Measurements from ENCODE around the gene WIF1. TPM values are rescaled to one million over a fixed set of nuclear protein-coding genes. Genes with fewer than 3 reads are reported as not detected.

Gene WIF1
- total RNA-seq, 1 donor, result not detected

DNA sequence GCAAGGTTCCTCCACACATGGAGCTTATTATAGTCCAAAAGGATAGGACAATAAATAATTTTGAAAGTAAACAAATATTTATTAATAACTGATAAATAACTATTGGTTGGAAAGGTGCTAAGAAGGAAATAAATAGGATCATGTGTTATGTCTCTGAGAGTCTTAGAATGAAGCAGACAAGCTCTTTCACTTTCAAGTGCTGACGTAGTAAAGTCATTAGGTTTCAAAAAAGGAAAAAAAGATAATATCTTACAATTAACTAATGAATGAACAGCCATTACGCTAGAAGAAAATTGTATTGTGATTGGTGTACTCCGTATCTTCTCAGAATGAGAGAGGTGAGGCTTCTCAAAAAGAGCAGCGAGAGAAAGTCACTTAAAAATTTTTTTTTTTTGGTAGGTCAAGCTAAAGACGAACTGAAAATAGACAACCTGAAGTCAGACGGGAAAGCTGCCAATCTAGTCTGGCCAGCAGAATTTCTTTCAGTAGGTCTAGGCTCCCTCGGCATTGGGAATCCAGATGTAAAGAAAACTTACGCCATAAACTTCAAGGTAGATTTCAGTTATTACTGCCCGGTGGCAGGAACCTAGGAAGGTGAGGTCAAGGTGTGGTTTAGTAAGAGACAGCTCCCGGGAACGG lies 47.7 kb upstream of the WIF1 start:
- TF ChIP-seq CTCF (IDR thresholded peaks at IDR 0.05; ENCODE audit: extremely low read depth, low read depth, low read length), result no peak
- peaks cover 48% of the 10 kb centered on the region for H3K79me2 ChIP-seq (ENCODE audit: insufficient read depth, low read length)
- peak; percentile 66 for DNase-seq (ENCODE audit: insufficient read length, low spot score, missing footprints)
- H3K4me1 ChIP-seq (ENCODE audit: insufficient read depth, low read length), result peaks cover 29% of the 10 kb centered on the region
- peak overlapping the region; percentile 89 for H3K27ac ChIP-seq (ENCODE audit: low read depth, low read length)
- peak overlapping the region; percentile 100 for H2AFZ ChIP-seq (ENCODE audit: low read length)
- H3K4me2 ChIP-seq (ENCODE audit: insufficient read depth, low read length), result peak overlapping the region; percentile 100
- H3K27me3 ChIP-seq (ENCODE audit: insufficient read depth, low read length), result no peaks in the 10 kb centered on the region
- peak overlapping the region; percentile 97 for H3K4me3 ChIP-seq (ENCODE audit: insufficient read depth, low read length)
- H3K9me3 ChIP-seq (ENCODE audit: low read depth, low read length), result no peaks in the 10 kb centered on the region
- peaks cover 26% of the 10 kb centered on the region for H4K20me1 ChIP-seq (ENCODE audit: insufficient read depth, low read length)
- no peaks in the 10 kb centered on the region for H3K36me3 ChIP-seq (ENCODE audit: insufficient read depth, low read length)

DNA sequence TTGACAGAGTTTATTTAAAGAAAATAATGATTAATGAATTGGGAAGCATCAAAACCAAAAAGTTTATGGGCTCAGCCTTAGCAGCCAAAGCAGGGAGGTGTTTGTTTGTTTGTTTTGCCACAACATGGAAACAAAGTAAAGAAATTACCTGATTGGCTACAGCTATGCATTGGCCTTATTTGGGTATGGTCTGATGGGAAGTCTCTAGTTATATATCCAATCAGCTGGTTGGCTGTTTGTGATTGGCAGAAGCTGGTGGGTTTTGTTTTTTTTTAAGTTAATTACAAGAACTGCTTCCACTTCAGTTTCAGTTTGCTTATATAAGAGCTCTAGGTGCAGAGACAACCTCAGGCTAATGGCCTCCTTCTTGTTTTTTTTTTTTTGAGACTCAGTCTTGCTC lies 43.7 kb upstream of the WIF1 start:
- no peak for TF ChIP-seq CTCF (IDR thresholded peaks at IDR 0.05; ENCODE audit: extremely low read depth, low read depth, low read length)

GRCh38 chr12:65164244-65164643 lies 43.1 kb upstream of the WIF1 start:
- no peak for TF ChIP-seq CTCF (IDR thresholded peaks at IDR 0.05; ENCODE audit: extremely low read depth, low read depth, low read length)

More for the DNA sequence above, 43.7 kb upstream of the WIF1 start:
- Histone ChIP-seq H3K9me3 (ENCODE audit: low read depth, low read length) (no peaks in the 10 kb centered on the region), H3K36me3 (ENCODE audit: insufficient read depth, low read length) (no peaks in the 10 kb centered on the region), H3K27me3 (ENCODE audit: insufficient read depth, low read length) (peaks cover 22% of the 10 kb centered on the region), H3K27ac (ENCODE audit: low read depth, low read length) (no peak overlapping the region), H3K4me1 (ENCODE audit: insufficient read depth, low read length) (peaks cover 8% of the 10 kb centered on the region), H4K20me1 (ENCODE audit: insufficient read depth, low read length) (no peaks in the 10 kb centered on the region), H3K4me2 (ENCODE audit: insufficient read depth, low read length) (no peak overlapping the region), H3K4me3 (ENCODE audit: insufficient read depth, low read length) (no peak overlapping the region), H2AFZ (ENCODE audit: low read length) (no peak overlapping the region), H3K79me2 (ENCODE audit: insufficient read depth, low read length) (peaks cover 9% of the 10 kb centered on the region)
- DNase-seq (ENCODE audit: insufficient read length, low spot score, missing footprints), result no peak

GRCh38 chr12:65162609-65163008 lies 41.5 kb upstream of the WIF1 start:
- DNase-seq (ENCODE audit: insufficient read length, low spot score, missing footprints), result no peak
- H3K36me3 ChIP-seq (ENCODE audit: insufficient read depth, low read length), result no peaks in the 10 kb centered on the region
- no peaks in the 10 kb centered on the region for H3K79me2 ChIP-seq (ENCODE audit: insufficient read depth, low read length)
- H3K4me3 ChIP-seq (ENCODE audit: insufficient read depth, low read length), result no peak overlapping the region
- no peak overlapping the region for H3K27ac ChIP-seq (ENCODE audit: low read depth, low read length)
- H4K20me1 ChIP-seq (ENCODE audit: insufficient read depth, low read length), result no peaks in the 10 kb centered on the region
- no peak for TF ChIP-seq CTCF (IDR thresholded peaks at IDR 0.05; ENCODE audit: extremely low read depth, low read depth, low read length)
- H3K4me1 ChIP-seq (ENCODE audit: insufficient read depth, low read length), result no peaks in the 10 kb centered on the region
- H3K4me2 ChIP-seq (ENCODE audit: insufficient read depth, low read length), result no peak overlapping the region
- peaks cover 25% of the 10 kb centered on the region for H3K27me3 ChIP-seq (ENCODE audit: insufficient read depth, low read length)
- no peak overlapping the region for H2AFZ ChIP-seq (ENCODE audit: low read length)
- no peaks in the 10 kb centered on the region for H3K9me3 ChIP-seq (ENCODE audit: low read depth, low read length)

More at GRCh38 chr12:65164244-65164643, 43.1 kb upstream of the WIF1 start:
- no peaks in the 10 kb centered on the region for H3K9me3 ChIP-seq (ENCODE audit: low read depth, low read length)
- no peak overlapping the region for H2AFZ ChIP-seq (ENCODE audit: low read length)
- no peak overlapping the region for H3K4me2 ChIP-seq (ENCODE audit: insufficient read depth, low read length)
- peaks cover 25% of the 10 kb centered on the region for H3K27me3 ChIP-seq (ENCODE audit: insufficient read depth, low read length)
- no peak for DNase-seq (ENCODE audit: insufficient read length, low spot score, missing footprints)
- peaks cover 8% of the 10 kb centered on the region for H3K4me1 ChIP-seq (ENCODE audit: insufficient read depth, low read length)
- no peaks in the 10 kb centered on the region for H3K36me3 ChIP-seq (ENCODE audit: insufficient read depth, low read length)
- no peak overlapping the region for H3K27ac ChIP-seq (ENCODE audit: low read depth, low read length)
- peaks cover 3% of the 10 kb centered on the region for H3K79me2 ChIP-seq (ENCODE audit: insufficient read depth, low read length)
- H4K20me1 ChIP-seq (ENCODE audit: insufficient read depth, low read length), result no peaks in the 10 kb centered on the region
- no peak overlapping the region for H3K4me3 ChIP-seq (ENCODE audit: insufficient read depth, low read length)
